ENCODE measurements around the gene GALNT14. TPM values are rescaled to one million over a fixed set of nuclear protein-coding genes. Genes with fewer than 3 reads are reported as not detected.
A peak's percentile ranks its signal among the peaks of the same experiment; 100 is the strongest.

GALNT14 gene
- total RNA-seq, 1 donor from 2014 or later, result 54.6 TPM

DNA sequence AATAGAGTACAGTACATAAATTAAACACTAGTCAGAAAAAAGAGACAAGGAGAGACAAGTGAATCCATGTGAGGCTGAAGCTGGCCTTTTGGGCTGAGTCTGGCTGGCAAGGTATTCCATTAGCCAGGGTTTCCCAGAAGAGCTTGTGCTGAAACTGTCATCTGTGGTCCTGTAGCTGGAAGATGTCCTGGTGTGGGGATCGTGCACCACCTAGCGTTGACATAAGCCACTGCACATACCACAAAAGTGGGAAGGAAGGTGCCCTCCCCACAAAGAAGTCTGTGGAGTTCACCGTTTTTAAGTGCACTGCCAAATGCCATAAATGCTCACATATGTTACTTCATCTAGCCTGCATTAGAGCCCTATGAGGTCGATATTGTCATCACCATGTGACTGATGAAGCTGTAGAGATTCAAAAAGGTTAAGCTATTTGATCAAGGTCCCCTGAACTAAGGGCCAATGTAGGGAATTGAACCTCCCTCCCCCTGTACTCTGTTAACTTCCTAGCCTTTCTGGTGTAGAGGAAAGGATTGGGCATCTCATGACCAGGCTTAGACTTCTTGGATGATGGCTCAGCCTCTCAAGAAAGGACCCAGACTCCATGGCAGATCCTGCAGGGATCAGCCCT, 31.9 kb upstream of the GALNT14 start:
- peak; percentile 25 for DNase-seq (ENCODE audit: low read depth)
- Histone ChIP-seq H3K4me3 (ENCODE audit: low read depth, low read length) (no peak overlapping the region), H3K27me3 (ENCODE audit: control insufficient read depth, insufficient read depth, low read length) (no peaks in the 10 kb centered on the region), H3K36me3 (ENCODE audit: control insufficient read depth, insufficient read depth, low read length) (no peaks in the 10 kb centered on the region)
- peak; percentile 94 for TF ChIP-seq CTCF (IDR thresholded peaks at IDR 0.05; ENCODE audit: insufficient read depth, low read length, poor library complexity, severe bottlenecking)

DNA sequence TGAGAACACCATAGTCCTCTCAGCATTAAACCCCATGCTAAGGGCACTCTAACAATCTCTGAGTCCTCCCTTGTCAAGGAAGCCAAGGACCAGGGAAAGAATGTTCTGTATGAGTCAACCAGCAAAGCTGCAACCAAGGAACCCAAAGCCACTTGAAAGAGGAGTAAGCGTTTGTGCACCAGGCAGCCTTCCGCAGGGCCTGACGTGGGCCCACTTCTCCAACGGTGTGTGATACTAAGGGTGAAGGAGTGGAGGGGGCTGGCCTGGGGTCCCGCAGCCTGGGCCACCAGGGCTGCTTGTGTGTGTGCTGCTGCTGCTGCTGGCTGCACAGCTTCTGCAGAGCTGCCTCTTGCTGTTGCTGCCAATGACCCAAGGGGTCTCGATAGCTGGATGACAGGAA, 30.1 kb upstream of the GALNT14 start:
- DNase-seq (ENCODE audit: low read depth), result no peak
- Histone ChIP-seq H3K36me3 (ENCODE audit: control insufficient read depth, insufficient read depth, low read length) (no peaks in the 10 kb centered on the region), H3K4me3 (ENCODE audit: low read depth, low read length) (no peak overlapping the region), H3K27me3 (ENCODE audit: control insufficient read depth, insufficient read depth, low read length) (peaks cover 3% of the 10 kb centered on the region)
- no peak for TF ChIP-seq CTCF (IDR thresholded peaks at IDR 0.05; ENCODE audit: insufficient read depth, low read length, poor library complexity, severe bottlenecking)

GRCh38 chr2:31166925-31167324, 28.7 kb upstream of the GALNT14 start:
- TF ChIP-seq CTCF (IDR thresholded peaks at IDR 0.05; ENCODE audit: insufficient read depth, low read length, poor library complexity, severe bottlenecking), result no peak
- H3K27me3 ChIP-seq (ENCODE audit: control insufficient read depth, insufficient read depth, low read length), result peaks cover 4% of the 10 kb centered on the region
- DNase-seq (ENCODE audit: low read depth), result no peak
- H3K36me3 ChIP-seq (ENCODE audit: control insufficient read depth, insufficient read depth, low read length), result no peaks in the 10 kb centered on the region
- no peak overlapping the region for H3K4me3 ChIP-seq (ENCODE audit: low read depth, low read length)

GRCh38 chr2:31163011-31163539, 24.8 kb upstream of the GALNT14 start:
- no peak for TF ChIP-seq CTCF (IDR thresholded peaks at IDR 0.05; ENCODE audit: insufficient read depth, low read length, poor library complexity, severe bottlenecking)
- Histone ChIP-seq H3K36me3 (ENCODE audit: control insufficient read depth, insufficient read depth, low read length) (no peaks in the 10 kb centered on the region), H3K4me3 (ENCODE audit: low read depth, low read length) (no peak overlapping the region), H3K27me3 (ENCODE audit: control insufficient read depth, insufficient read depth, low read length) (peaks cover 6% of the 10 kb centered on the region)
- DNase-seq (ENCODE audit: low read depth), result no peak

GRCh38 chr2:31161637-31162036, 23.4 kb upstream of the GALNT14 start:
- TF ChIP-seq CTCF (IDR thresholded peaks at IDR 0.05; ENCODE audit: insufficient read depth, low read length, poor library complexity, severe bottlenecking), result no peak
- Histone ChIP-seq H3K4me3 (ENCODE audit: low read depth, low read length) (no peak overlapping the region), H3K27me3 (ENCODE audit: control insufficient read depth, insufficient read depth, low read length) (peaks cover 6% of the 10 kb centered on the region), H3K36me3 (ENCODE audit: control insufficient read depth, insufficient read depth, low read length) (no peaks in the 10 kb centered on the region)
- DNase-seq (ENCODE audit: low read depth), result no peak

- TF ChIP-seq CTCF (IDR thresholded peaks at IDR 0.05; ENCODE audit: insufficient read depth, low read length, poor library complexity, severe bottlenecking), result no peak
- no peaks in the 10 kb centered on the region for H3K27me3 ChIP-seq (ENCODE audit: control insufficient read depth, insufficient read depth, low read length)
- H3K4me3 ChIP-seq (ENCODE audit: low read depth, low read length), result no peak overlapping the region
- H3K36me3 ChIP-seq (ENCODE audit: control insufficient read depth, insufficient read depth, low read length), result no peaks in the 10 kb centered on the region
- DNase-seq (ENCODE audit: low read depth), result no peak
These were observed 13.3 kb upstream of the GALNT14 start for GRCh38 chr2:31151501-31151900.

Data from kidney epithelial cell (primary cell).